ENCODE data around the gene KLHL17. TPM values are rescaled to one million over a fixed set of nuclear protein-coding genes. Genes with fewer than 3 reads are reported as not detected.

Gene KLHL17
- total RNA-seq, 2 experiments from 2014 or later = 19.4 to 20.2 TPM

DNA sequence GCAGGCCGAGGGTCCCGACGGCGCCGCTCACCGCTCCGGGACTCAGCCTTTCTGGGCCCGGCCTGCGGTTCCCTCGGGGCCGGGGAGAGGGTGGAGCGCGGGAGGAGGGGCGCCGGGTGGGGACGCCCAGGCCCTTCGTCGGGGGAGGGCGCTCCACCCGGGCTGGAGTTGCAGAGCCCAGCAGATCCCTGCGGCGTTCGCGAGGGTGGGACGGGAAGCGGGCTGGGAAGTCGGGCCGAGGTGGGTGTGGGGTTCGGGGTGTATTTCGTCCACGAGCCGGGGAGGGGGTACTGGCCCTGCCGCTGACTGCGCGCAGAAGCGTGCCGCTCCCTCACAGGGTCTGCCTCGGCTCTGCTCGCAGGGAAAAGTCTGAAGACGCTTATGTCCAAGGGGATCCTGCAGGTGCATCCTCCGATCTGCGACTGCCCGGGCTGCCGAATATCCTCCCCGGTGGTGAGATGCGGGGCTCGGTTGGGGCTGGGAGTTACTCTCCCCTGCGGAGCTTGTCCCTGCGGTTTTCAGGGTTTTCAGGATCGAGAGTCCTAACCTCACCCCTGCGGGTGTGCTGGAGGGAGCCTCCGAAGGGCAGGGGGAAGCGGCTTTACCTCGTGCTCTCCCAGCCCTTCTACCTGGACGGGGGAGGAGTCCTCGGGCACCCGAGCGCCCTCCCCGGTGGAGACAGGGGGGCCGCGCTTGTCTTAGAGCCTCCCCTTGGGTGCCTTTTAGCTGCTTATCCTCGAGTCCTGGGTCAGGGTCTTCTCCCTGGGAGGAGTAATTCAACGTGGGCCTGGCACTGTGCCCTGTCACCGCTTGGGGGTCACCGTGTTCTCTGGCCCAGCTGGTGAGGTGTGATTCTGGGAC is 34.6 kb upstream of the KLHL17 start:
- CTCF ChIA-PET = no interaction called here
- Mint-ChIP-seq H3K36me3 (ENCODE audit: low read depth) (peaks cover 1% of the 10 kb centered on the region), H3K4me1 (ENCODE audit: low read depth) (peaks cover 16% of the 10 kb centered on the region), H3K9me3 (no peaks in the 10 kb centered on the region), H3K27ac (no peak overlapping the region), H3K27me3 (ENCODE audit: low read depth) (peaks cover 44% of the 10 kb centered on the region), H3K4me3 (peak overlapping the region; percentile 6)
- intact Hi-C loops (cut with micrococcal nuclease) = no loop called here
- no peak for DNase-seq

DNA sequence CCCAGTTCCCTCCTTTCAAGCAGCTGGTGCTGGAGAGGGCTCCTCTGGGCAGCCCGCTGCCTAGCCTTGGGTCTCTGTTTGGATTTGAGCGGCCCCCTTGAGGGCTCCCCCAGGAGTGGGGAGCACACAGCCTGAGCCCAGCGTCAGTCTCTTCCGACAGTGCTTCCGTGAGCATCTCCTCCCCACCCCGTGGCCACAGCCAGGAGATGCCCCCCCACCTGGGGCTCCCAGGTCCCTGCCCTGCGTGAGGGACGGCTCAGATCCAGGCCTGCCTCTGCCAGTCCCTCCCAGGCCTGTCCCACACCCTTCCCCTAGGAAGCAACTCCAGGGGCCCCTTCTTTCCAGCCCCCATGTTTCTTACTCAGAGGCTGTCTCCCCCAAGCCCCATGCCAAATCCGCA is 33.1 kb upstream of the KLHL17 start:
- H3K27ac Mint-ChIP-seq = no peak overlapping the region
- H3K4me3 Mint-ChIP-seq = no peak overlapping the region
- DNase-seq = no peak
- H3K9me3 Mint-ChIP-seq = no peaks in the 10 kb centered on the region
- CTCF ChIA-PET = no interaction called here
- peaks cover 40% of the 10 kb centered on the region for H3K27me3 Mint-ChIP-seq (ENCODE audit: low read depth)
- peaks cover 10% of the 10 kb centered on the region for H3K4me1 Mint-ChIP-seq (ENCODE audit: low read depth)
- intact Hi-C loops (cut with micrococcal nuclease) = no loop called here
- peaks cover 1% of the 10 kb centered on the region for H3K36me3 Mint-ChIP-seq (ENCODE audit: low read depth)

- H3K36me3 Mint-ChIP-seq (ENCODE audit: low read depth) = peaks cover 1% of the 10 kb centered on the region
- H3K9me3 Mint-ChIP-seq = no peaks in the 10 kb centered on the region
- CTCF ChIA-PET = no interaction called here
- intact Hi-C loops (cut with micrococcal nuclease) = no loop called here
- no peak overlapping the region for H3K4me3 Mint-ChIP-seq
- DNase-seq = no peak
- H3K27me3 Mint-ChIP-seq (ENCODE audit: low read depth) = peaks cover 36% of the 10 kb centered on the region
- H3K4me1 Mint-ChIP-seq (ENCODE audit: low read depth) = peaks cover 10% of the 10 kb centered on the region
- no peak overlapping the region for H3K27ac Mint-ChIP-seq
These were observed 32.6 kb upstream of the KLHL17 start for GRCh38 chr1:927748-928147.

DNA sequence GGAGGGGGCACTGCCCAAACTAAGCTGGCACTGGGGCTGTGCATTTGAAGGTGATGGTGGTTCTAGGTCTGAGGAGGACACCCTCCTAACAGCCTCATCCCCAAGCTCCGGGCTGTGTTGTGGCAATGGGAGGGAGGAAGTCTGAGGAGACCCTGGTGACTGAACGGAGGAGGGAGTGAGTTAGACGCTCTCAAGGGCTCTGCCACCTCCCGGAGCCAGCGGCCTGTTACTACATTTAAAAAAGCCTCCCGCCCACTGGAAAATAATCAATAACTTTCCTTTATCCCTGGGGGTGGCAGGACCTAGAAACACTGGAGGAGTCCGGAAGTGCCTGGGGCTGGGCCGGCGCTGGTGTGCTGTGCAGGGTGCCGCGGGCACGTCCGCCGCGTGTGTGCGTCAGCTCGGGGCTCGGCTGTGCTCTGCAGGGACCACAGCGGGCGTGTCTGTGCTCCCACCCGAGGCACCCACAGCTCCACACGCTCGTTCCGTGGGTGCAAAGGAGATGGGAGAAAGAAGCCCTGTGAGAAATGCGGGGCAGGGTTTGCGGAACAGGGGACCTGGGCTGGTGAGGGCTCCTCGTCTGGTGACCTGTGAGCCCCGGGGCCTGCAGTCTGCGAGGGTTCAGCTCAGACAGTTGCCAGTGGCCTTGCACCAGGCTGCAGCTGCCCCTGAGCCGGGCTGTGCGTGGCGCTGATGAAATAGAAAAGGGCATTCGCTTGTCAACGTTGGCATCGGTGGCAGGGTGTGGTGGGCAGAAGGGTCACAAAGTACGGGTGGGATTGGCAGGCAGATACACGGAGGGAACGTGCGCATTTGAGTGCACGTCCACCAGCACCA is 31.3 kb upstream of the KLHL17 start:
- no peaks in the 10 kb centered on the region for H3K9me3 Mint-ChIP-seq
- no peak overlapping the region for H3K27ac Mint-ChIP-seq
- no peak overlapping the region for H3K4me3 Mint-ChIP-seq
- no peak for DNase-seq
- intact Hi-C loops (cut with micrococcal nuclease) = no loop called here
- CTCF ChIA-PET = interaction anchor here (0.7 kb wide), 1 partner anchor 9 kb away, joined by 3 read pairs; no protein-coding TSS in a partner anchor
- H3K27me3 Mint-ChIP-seq (ENCODE audit: low read depth) = peaks cover 30% of the 10 kb centered on the region
- H3K36me3 Mint-ChIP-seq (ENCODE audit: low read depth) = no peaks in the 10 kb centered on the region
- H3K4me1 Mint-ChIP-seq (ENCODE audit: low read depth) = peaks cover 5% of the 10 kb centered on the region

- CTCF ChIA-PET = no interaction called here
- intact Hi-C loops (cut with micrococcal nuclease) = no loop called here
- no peaks in the 10 kb centered on the region for H3K9me3 Mint-ChIP-seq
- no peaks in the 10 kb centered on the region for H3K36me3 Mint-ChIP-seq (ENCODE audit: low read depth)
- peaks cover 32% of the 10 kb centered on the region for H3K27me3 Mint-ChIP-seq (ENCODE audit: low read depth)
- H3K4me3 Mint-ChIP-seq = no peak overlapping the region
- no peak overlapping the region for H3K27ac Mint-ChIP-seq
- peaks cover 7% of the 10 kb centered on the region for H3K4me1 Mint-ChIP-seq (ENCODE audit: low read depth)
- DNase-seq = no peak
These were observed 30.4 kb upstream of the KLHL17 start for GRCh38 chr1:929712-930632.

DNA sequence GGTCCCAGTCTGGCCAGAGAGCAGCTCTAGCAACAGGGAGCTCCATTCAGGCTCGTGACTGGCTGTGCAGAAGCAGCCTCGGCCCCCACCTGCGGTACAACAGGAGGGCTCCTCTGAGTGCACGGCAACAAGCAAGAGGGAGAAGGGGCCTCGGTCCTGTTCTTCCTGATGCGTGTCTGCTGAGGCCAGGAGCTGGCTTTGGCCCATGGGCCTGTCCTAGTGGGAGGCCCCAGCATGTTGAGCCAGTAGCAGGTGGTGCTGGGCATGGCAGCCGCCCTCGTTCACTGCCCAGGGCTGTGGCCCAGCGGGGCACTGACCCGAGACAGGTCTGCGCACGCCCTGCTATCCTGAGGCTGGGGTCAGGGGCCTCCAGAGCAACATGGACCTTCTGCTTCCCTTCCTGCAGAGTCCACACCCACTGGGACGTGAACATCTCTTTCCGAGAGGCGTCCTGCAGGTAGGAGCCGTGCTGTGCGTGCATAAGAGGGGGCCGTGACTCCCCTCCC is 29.7 kb upstream of the KLHL17 start:
- Mint-ChIP-seq H3K36me3 (ENCODE audit: low read depth) (no peaks in the 10 kb centered on the region), H3K27me3 (ENCODE audit: low read depth) (peaks cover 36% of the 10 kb centered on the region), H3K4me3 (no peak overlapping the region), H3K9me3 (no peaks in the 10 kb centered on the region), H3K4me1 (ENCODE audit: low read depth) (peaks cover 9% of the 10 kb centered on the region), H3K27ac (no peak overlapping the region)
- intact Hi-C loops (cut with micrococcal nuclease) = no loop called here
- DNase-seq = no peak
- CTCF ChIA-PET = no interaction called here

DNA sequence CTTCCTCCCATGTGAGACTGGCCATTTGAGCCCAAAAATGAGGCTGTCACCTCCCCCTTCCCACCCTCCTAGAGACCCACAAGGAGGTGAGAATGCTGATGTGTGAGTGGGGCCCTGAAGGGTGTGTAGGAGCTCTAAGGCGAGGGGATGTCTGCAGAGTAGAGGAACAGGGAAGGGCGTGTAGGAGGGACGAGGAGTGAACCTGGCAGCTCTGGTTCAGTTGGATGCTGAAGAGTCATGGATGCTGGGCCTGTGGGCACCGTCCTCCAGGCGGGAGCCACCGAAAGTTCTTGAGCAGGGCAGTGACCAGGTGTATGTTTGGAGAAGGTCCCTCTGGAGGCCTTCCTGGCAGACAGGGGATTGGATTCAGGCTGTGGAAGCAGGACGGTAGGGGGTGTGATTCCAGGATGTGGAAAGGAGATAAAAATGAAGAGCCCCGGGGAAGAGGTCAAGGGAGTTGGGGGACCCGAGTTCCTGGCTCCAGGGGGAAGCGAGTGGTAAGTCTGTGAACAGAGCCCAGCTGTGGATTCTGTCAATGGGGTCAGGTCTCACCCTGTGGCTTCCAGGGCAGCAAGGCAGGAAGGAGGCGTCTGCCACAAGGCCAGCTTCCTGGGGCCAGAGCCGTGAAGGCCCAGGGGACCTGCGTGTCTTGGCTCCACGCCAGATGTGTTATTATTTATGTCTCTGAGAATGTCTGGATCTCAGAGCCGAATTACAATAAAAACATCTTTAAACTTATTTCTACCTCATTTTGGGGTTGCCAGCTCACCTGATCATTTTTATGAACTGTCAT is 28.8 kb upstream of the KLHL17 start:
- Mint-ChIP-seq H3K27ac (no peak overlapping the region), H3K4me1 (ENCODE audit: low read depth) (peaks cover 6% of the 10 kb centered on the region), H3K4me3 (no peak overlapping the region), H3K27me3 (ENCODE audit: low read depth) (peaks cover 28% of the 10 kb centered on the region), H3K36me3 (ENCODE audit: low read depth) (no peaks in the 10 kb centered on the region), H3K9me3 (no peaks in the 10 kb centered on the region)
- intact Hi-C loops (cut with micrococcal nuclease) = no loop called here
- DNase-seq = no peak
- CTCF ChIA-PET = no interaction called here

DNA sequence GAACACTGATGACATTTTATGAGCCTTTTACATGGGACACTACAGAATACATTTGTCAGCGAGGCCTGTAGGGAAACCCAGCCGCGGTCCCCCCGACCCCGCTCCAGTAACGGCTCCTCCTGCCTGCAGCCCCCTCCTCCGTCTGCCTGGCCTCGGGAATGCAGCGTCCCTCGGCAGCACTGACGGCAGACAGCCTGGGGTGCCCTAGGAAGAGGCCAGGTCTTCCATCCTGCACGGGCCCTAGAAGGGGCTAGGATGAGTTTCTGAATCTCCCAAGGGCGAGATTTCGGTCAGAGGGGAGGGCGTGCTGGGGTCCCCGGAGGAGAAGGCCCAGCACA is 28.2 kb upstream of the KLHL17 start:
- Mint-ChIP-seq H3K9me3 (no peaks in the 10 kb centered on the region), H3K27ac (no peak overlapping the region), H3K36me3 (ENCODE audit: low read depth) (no peaks in the 10 kb centered on the region), H3K4me3 (no peak overlapping the region), H3K27me3 (ENCODE audit: low read depth) (peaks cover 25% of the 10 kb centered on the region), H3K4me1 (ENCODE audit: low read depth) (peaks cover 6% of the 10 kb centered on the region)
- CTCF ChIA-PET = no interaction called here
- intact Hi-C loops (cut with micrococcal nuclease) = no loop called here
- no peak for DNase-seq

DNA sequence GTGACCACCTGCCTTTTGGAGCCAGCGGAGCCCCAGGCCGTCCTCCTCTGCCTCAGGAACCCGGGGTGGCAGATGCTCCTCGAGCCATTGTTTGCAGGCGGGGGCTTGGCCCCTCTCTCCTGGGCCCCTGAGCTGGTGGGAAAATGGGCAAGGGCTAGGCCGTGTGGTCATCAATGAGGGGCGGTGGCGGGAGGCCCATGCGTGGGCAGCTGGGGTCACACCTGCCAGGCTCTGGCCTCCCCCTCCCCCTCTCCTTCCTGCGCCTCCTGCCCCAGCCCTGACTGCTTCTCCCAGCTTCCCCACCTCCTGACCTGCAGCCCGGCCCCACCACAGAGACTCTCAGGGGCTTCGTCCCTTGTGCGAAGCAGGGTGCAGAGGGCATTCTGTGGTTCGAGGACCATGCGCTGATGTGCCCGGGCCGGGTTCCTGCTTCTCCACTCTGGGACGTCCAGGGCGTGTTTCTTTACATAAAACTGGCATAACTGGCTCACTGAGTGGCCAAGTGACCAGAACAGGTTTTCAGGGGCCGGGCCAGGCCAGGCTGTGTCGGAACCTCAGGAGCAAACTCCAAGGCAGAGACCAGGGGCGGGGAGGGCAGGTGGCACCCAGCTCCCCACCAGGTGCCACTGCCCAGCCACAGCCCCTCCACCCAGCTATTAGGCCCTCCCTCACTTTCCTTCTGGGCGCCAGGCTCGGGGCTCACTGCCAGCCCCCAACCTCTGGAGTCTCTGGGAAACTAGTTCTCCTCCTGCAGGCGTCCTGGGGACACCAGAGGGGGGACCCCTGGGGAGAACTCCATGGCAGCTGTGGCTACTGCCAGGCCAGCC is 27.4 kb upstream of the KLHL17 start:
- H3K27ac Mint-ChIP-seq = no peak overlapping the region
- H3K4me3 Mint-ChIP-seq = no peak overlapping the region
- H3K9me3 Mint-ChIP-seq = no peaks in the 10 kb centered on the region
- intact Hi-C loops (cut with micrococcal nuclease) = no loop called here
- peaks cover 19% of the 10 kb centered on the region for H3K27me3 Mint-ChIP-seq (ENCODE audit: low read depth)
- DNase-seq = no peak
- H3K4me1 Mint-ChIP-seq (ENCODE audit: low read depth) = peaks cover 6% of the 10 kb centered on the region
- H3K36me3 Mint-ChIP-seq (ENCODE audit: low read depth) = no peaks in the 10 kb centered on the region
- CTCF ChIA-PET = no interaction called here

GRCh38 chr1:933603-933940 is 26.8 kb upstream of the KLHL17 start:
- CTCF ChIA-PET = no interaction called here
- peaks cover 22% of the 10 kb centered on the region for H3K27me3 Mint-ChIP-seq (ENCODE audit: low read depth)
- no peak overlapping the region for H3K27ac Mint-ChIP-seq
- no peaks in the 10 kb centered on the region for H3K36me3 Mint-ChIP-seq (ENCODE audit: low read depth)
- H3K4me1 Mint-ChIP-seq (ENCODE audit: low read depth) = peaks cover 6% of the 10 kb centered on the region
- intact Hi-C loops (cut with micrococcal nuclease) = no loop called here
- DNase-seq = no peak
- no peak overlapping the region for H3K4me3 Mint-ChIP-seq
- no peaks in the 10 kb centered on the region for H3K9me3 Mint-ChIP-seq
